Nucleus accumbens (tissue), 56 donors: ENCODE measurements around the gene ANKDD1B.

Source experiments
- DNase-seq, 56 donors: peaks; one replicate each; lab custom pipeline; 2025; lab: John Stamatoyannopoulos, UW

Gene ANKDD1B

GRCh38 chr5:75614176-75614575 is 2.9 kb downstream of the ANKDD1B start:
- DNase-seq = no peak

- no peak for DNase-seq
Observed at GRCh38 chr5:75616371-75616881, 5.2 kb downstream of the ANKDD1B start.

DNA sequence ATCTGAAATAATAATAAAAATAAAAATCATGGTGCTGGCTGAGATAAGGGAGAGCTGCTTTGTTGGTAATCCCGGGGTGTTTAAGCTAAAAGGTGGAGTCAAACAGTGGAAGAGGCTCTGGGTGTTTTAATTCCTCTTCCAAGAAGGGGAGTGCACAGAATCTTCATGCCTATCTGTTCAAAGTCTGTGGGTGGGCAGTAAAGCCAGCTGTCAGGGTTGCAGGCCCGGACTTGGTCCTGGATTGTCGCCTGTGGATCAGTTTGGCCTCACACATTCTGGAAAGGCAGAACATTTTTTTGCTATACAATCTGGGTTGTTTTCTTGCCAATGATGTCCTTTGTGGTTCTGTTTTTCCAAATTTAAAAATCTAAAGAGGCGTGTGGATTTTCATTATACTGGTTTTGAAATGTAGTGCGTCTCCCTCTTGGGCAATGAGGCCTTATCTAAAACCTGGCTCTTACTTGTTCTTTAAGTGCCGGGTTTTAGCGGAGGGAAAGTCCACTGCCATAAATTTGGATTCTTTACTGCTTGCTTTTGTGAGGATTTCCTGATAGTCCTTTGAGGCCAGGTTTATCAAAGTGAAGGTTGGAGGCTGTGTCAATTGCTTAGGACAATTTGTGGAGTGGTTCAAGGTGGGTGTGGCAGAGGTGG is 5.8 kb downstream of the ANKDD1B start:
- DNase-seq = no peak

GRCh38 chr5:75617736-75618352 is 6.6 kb downstream of the ANKDD1B start:
- DNase-seq = no peak

DNA sequence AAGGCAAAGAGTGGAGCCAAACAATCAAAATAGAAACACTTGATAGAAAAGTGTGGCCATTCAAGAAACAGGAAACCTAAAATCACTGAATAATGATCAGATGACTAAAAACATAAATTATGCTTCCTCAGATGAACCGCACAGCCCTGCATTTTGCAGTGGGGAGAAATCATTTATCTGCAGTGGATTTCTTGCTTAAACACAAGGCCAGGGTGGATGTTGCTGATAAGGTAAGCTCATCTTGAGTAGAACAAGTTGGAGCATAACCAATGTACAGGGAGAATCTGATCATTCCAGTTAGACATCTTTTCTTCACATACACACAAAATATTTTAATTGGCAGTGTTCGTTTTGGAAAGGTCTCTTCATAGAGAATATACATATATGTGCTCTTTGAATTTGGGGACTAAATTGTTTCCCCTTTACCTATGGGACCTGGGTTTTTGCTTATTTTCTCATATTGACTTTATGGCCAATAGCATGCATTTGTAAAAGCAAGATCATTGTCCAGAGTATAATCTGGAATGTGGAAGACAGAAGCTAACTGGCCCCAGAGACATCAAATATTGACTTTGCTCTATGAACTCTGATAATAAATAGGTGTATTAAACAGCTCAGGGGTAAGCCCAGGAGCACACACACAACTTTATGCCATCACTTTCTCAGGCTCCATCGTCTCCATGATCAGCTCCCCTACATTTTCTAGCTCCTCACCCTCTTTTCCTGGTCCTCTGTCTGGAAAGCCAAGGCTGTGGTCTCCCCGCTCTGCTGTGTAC is 9.1 kb downstream of the ANKDD1B start:
- no peak for DNase-seq

- DNase-seq = no peak
Observed at GRCh38 chr5:75622564-75622963, 11.3 kb downstream of the ANKDD1B start.

- no peak for DNase-seq
Observed at GRCh38 chr5:75623846-75624245, 12.6 kb downstream of the ANKDD1B start.

GRCh38 chr5:75626959-75627358 is 15.7 kb downstream of the ANKDD1B start:
- DNase-seq = no peak

DNA sequence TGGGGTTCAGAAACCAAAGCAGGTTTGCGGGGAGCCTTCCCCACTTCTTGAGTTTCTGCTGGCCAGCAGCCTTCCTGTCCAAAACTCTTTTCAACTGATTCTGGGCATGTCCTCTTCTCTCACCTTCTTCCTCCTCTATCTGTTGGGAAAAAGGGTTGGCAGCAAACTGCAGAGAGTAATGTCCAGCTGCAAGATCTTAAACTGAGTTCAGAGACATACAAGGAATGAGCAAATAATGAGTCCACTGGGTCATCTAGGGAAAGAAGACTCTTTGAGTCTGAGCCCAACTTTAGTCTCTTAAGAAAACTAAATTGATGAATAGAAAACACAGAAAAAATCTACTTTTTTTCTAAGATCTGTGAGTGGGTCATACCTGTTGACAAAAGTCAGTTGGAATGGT is 16.5 kb downstream of the ANKDD1B start:
- DNase-seq = no peak

DNA sequence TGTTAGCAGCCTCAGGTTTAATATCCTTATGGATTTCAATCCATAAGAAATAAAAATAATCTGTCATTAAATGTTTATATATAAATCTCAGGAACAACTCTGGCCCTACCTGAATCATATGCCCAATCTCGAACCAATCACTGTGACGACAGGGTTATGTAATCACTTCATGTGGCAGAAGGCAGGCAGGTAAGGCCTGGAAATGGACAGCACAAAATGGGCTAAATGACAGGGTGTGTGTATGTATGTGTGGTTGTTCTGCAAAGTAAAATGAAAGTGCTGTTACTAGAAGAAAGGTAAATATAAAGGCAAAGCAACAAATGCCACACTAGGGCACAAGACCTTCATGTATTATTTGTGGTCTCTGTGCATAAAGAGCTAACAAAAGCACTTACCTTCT is 19.6 kb downstream of the ANKDD1B start:
- no peak for DNase-seq

DNA sequence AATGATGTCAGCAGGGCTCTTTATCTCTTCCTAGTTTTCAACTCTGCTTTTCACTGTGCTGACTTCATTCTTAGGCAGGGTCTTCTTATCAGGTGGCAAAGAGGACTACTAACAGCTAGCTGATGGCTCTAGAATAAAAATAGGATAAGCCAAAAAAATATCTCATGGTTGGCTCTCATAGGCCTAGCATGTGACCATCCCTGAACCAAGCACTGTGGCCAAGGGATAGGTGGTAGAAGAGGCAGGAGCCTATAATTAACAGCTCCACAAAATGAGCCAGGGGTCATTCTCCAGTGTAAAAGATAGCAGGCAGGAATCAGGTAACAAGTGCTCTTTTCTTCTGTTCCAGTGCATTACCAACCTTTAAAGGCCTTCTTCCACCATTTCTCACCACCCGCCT is 21.1 kb downstream of the ANKDD1B start:
- no peak for DNase-seq

DNA sequence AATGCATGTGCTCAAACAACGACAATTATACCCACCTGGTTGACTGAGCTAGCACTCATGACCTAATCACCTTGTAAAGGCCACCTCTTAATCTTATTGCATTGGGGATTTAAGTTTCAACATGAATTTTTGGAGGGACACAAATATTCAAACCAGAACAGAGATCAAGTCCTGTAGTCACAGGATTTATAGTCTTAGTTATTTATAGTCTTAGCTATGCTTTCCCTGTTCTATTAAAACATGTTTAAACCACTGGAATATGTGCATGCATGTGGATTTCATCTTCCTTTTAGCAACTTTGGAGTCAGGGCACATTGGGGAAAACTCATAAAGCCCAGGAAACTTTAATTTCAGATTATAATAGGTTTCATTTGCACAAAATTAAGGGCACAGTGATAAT is 26.7 kb downstream of the ANKDD1B start:
- DNase-seq = no peak

DNA sequence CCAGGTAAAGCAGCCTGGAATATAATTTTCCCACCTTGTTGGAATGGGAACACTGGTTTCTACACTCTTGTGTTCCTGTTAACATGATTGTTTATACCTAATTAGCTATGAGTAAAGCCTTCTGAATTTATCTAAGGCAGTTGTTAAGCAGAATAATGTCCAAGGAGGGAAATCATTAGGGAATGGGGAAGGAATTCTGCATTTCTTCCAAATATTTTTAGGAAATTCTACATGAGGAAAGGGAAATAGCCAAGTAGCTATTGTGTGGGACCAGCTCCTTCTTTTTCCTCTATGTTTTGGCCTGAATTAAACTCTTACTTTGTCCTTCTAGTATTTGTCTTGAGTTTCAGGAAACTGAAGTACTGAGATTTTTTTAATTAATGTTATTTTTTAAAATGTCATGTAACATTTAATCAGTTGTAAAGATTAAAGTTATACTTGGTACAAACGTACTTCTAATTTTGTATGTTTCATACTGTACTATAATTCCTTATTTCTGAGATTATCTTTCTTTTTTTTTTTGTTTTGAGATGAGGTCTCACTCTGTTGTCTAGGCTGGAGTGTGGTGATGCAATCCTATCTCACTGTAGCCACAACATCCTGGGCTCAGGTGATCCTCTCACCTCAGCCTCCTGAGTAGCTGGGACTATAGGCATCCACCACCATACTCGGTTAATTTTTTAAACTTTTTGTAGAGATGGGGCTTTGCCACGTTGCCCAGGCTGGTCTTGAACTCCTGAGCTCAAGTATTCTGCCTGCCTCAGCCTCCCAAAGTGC is 28.5 kb downstream of the ANKDD1B start:
- no peak for DNase-seq

- DNase-seq = no peak
Observed at GRCh38 chr5:75640395-75640794, 29.1 kb downstream of the ANKDD1B start.

DNA sequence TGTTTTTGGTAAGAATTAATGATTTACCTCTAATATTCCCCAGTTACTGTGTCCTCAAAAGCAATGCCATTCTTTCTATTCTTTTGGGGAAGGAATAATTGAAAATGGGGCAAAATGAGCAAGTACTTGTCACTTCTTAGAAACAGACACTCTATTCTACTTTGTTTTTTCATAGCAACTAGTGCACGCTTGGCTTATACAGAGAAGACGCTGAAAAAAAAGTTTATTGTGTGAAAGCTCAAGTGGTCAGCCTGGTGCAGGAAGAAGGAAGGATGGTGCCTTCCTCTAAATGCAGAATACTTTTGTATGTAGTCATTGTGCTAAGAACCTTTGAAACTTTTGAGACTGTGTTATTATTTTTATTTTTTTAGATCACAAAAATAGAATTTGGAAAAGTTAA is 29.6 kb downstream of the ANKDD1B start:
- no peak for DNase-seq

DNA sequence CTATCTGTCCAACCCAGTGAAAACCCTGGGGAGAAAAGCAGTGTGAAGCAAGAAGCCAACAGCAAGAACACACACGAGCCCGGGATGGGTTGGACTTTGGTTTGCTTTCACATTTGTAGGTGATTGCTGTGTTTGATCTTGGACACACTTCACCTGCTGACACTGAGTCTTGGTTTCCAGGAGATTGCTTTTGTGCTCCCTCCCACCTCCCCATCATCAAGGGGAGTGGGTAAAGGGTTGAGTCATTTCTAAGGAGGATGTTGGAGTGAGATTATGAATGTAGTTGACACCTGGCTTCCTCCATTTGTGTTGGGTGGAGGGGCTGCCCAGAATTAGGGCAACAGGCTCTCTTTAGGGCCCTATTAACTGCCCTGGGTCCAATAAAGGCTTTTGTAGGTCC is 37.5 kb downstream of the ANKDD1B start:
- DNase-seq = no peak

DNA sequence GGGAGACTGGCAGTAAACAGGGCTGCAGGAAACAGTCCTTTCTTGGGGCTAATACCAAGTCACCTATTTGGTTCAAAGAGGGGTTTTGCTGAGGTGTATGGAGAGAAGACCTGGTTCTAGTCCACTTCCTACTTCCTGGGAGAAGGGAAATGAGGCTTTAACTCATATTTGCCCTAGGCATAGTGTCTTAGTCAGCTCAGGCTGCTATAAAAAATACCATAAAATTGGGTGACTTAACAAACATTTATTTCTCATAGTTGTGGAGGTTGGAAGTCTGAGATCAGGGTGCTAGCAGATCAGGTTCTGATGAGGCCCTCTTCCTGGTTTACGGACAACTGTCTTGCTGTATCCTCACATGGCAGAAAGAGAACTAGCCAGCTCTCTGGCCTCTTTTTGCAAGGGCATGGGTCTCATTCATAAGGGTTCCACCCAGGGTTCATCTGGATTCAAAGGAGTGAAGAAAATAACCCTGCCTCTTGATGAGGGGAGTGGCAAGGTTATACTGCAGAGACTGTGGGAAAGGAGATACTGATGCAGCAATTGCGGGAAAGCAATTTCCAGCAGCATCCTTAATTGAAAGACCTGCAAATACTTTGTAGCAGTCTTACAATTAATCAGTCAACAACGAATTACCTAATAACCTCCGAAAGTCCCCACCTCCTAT is 40.5 kb downstream of the ANKDD1B start:
- no peak for DNase-seq

- no peak for DNase-seq
Observed at GRCh38 chr5:75653521-75653920, 42.3 kb downstream of the ANKDD1B start.

- no peak for DNase-seq
Observed at GRCh38 chr5:75654693-75655295, 43.5 kb downstream of the ANKDD1B start.
